Keratinocyte (primary cell): ENCODE measurements around the gene SCRT2. TPM values are rescaled to one million over a fixed set of nuclear protein-coding genes. Genes with fewer than 3 reads are reported as not detected.

ENCODE experiments used
- DNase-seq: peaks from one replicate; pipeline ENCODE4 v3.0.0-alpha.2; 2011; ENCODE audit warnings: low read depth, missing footprints, low spot score
- FAIRE-seq: peaks from 2 replicates; lab custom pipeline; 2011; peaks lifted over from hg19 to GRCh38; lab: Jason Lieb, UNC
- H2AFZ ChIP-seq: 2 replicates; pipeline ENCODE4 v1.6.0; 2012; ENCODE audit warnings: low read length, control low read depth, inconsistent platforms; ENCODE audit not compliant: control insufficient read depth
- H3K27ac ChIP-seq: 2 replicates; pipeline ENCODE4 v1.5.1; 2011; ENCODE audit warnings: low read length; ENCODE audit not compliant: control insufficient read depth, insufficient read depth
- H3K27me3 ChIP-seq: 3 replicates; pipeline ENCODE4 v1.6.0; 2011; ENCODE audit warnings: low read length; ENCODE audit not compliant: control insufficient read depth, insufficient read depth; ENCODE audit errors: extremely low read depth
- H3K36me3 ChIP-seq, 2 experiments: 2 replicates in 1 of 2; 3 replicates in 1 of 2; pipeline ENCODE4 v1.5.1; 2011; ENCODE audit warnings: low read length in 2 of 2, mild to moderate bottlenecking in 1 of 2; ENCODE audit not compliant: control insufficient read depth in 2 of 2, insufficient read depth in 2 of 2; ENCODE audit errors: extremely low read depth in 1 of 2
- H3K4me1 ChIP-seq: 3 replicates; pipeline ENCODE4 v1.5.1; 2011; ENCODE audit warnings: low read length; ENCODE audit not compliant: control insufficient read depth, insufficient read depth; ENCODE audit errors: extremely low read depth
- H3K4me2 ChIP-seq: 3 replicates; pipeline ENCODE4 v1.6.0; 2011; ENCODE audit warnings: low read depth, low read length; ENCODE audit not compliant: control insufficient read depth, insufficient read depth; ENCODE audit errors: extremely low read depth
- H3K4me3 ChIP-seq, 3 experiments: fragments of 200-600 bp in 1 of 3; sonication (generic) in 1 of 3; 2 replicates in 2 of 3; 3 replicates in 1 of 3; pipeline ENCODE4 v1.5.1; 2011 to 2016; ENCODE audit warnings: low read length in 3 of 3, mild to moderate bottlenecking in 3 of 3, control low read depth in 2 of 3, inconsistent platforms in 1 of 3, low read depth in 1 of 3, mixed read lengths in 1 of 3, mixed run types in 1 of 3, moderate library complexity in 1 of 3; ENCODE audit not compliant: control insufficient read depth in 2 of 3, insufficient read depth in 2 of 3; ENCODE audit errors: extremely low read depth in 1 of 3
- H3K79me2 ChIP-seq: 2 replicates; pipeline ENCODE4 v1.6.0; 2012; ENCODE audit warnings: low read length; ENCODE audit not compliant: control insufficient read depth, insufficient read depth
- H3K9ac ChIP-seq: 3 replicates; pipeline ENCODE4 v1.6.0; 2011; ENCODE audit warnings: low read length; ENCODE audit not compliant: control insufficient read depth, insufficient read depth; ENCODE audit errors: extremely low read depth
- H3K9me1 ChIP-seq: 3 replicates; pipeline ENCODE4 v1.6.0; 2011; ENCODE audit warnings: low read length; ENCODE audit not compliant: control insufficient read depth, insufficient read depth; ENCODE audit errors: extremely low read depth
- H3K9me3 ChIP-seq: 2 replicates; pipeline ENCODE4 v1.5.1; 2012; ENCODE audit warnings: low read depth, low read length; ENCODE audit not compliant: control insufficient read depth
- H4K20me1 ChIP-seq: 3 replicates; pipeline ENCODE4 v1.6.0; 2011; ENCODE audit warnings: low read length; ENCODE audit not compliant: control insufficient read depth, insufficient read depth; ENCODE audit errors: extremely low read depth
- EZH2 ChIP-seq: IDR thresholded peaks from one replicate; pipeline ENCODE4 v1.6.1; 2012; ENCODE audit warnings: inconsistent platforms, mild to moderate bottlenecking, low read length, moderate library complexity
- dilution Hi-C: fragments of 300-500 bp; cut with MboI; formaldehyde crosslinking; loops from one replicate; pipeline ENCODE4 v1.7.0; 2020; ENCODE audit warnings: low sequenced_read_pairs; ENCODE audit not compliant: extremely low pct_ligation_motif_present
- polyA plus RNA-seq, 5 experiments: library from polyadenylated mRNA; depleted of rRNA in 3 of 5; stranded (reverse) in 3 of 5; stranded (forward) in 1 of 5; unstranded in 1 of 5; fragments of >200 nt; gene quantifications; 1 replicate in 1 of 5; 2 replicates in 3 of 5; 3 replicates in 1 of 5; pipeline versions ENCODE4 v1.2.1 to v1.2.3, GENCODE V29; 2011 to 2012; ENCODE audit warnings: missing spikeins in 2 of 5, low read depth in 1 of 5, low replicate concordance in 1 of 5
- TF ChIP-seq, protein P1 (sequence below), 3 experiments: IDR thresholded peaks in 1 of 3; conservative IDR thresholded peaks in 1 of 3; optimal IDR thresholded peaks in 1 of 3; 2 replicates in 2 of 3; 3 replicates in 1 of 3; pipeline versions ENCODE3 to v1.5.1; 2011; ENCODE audit warnings: low read length in 3 of 3, mild to moderate bottlenecking in 3 of 3, moderate library complexity in 2 of 3, control low read depth in 1 of 3, inconsistent platforms in 1 of 3; ENCODE audit not compliant: insufficient read depth in 2 of 3; ENCODE audit errors: extremely low read depth in 1 of 3

The SCRT2 gene
- polyA plus RNA-seq, 1 donor (not counting 4 experiments of a cell fraction or from before 2014, with no cell fraction given), result not detected

DNA sequence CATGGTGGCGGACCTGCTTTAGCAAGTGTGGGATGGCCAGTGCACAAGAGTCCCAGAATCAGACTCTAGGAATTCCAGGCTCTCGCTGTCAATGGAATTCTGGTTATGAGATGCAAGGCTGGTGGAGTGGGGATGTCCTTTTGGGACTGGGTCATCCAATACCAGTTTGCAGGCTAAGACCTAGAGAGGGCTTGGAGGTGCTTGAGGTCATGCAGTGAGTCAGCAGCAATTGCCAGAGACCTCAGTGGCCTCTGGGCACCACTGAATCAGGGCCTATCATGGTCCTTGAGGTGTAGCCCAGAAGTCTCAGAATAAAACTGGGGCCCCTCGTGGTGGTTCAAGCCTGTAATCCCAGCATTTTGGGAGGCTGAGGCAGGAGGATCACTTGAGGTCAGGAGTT, 1.4 kb upstream of the SCRT2 start:
- Histone ChIP-seq H3K9ac (no peak overlapping the region), H3K4me2 (no peak overlapping the region), H3K79me2 (no peaks in the 10 kb centered on the region), H4K20me1 (no peaks in the 10 kb centered on the region), H3K36me3 (no peaks in the 10 kb centered on the region), H3K4me3 (no peak overlapping the region), H3K27ac (no peak overlapping the region), H3K27me3 (peaks cover 62% of the 10 kb centered on the region), H3K9me3 (no peaks in the 10 kb centered on the region), H2AFZ (no peak overlapping the region), H3K9me1 (no peaks in the 10 kb centered on the region), H3K4me1 (no peaks in the 10 kb centered on the region)
- TF ChIP-seq, protein P1, sequence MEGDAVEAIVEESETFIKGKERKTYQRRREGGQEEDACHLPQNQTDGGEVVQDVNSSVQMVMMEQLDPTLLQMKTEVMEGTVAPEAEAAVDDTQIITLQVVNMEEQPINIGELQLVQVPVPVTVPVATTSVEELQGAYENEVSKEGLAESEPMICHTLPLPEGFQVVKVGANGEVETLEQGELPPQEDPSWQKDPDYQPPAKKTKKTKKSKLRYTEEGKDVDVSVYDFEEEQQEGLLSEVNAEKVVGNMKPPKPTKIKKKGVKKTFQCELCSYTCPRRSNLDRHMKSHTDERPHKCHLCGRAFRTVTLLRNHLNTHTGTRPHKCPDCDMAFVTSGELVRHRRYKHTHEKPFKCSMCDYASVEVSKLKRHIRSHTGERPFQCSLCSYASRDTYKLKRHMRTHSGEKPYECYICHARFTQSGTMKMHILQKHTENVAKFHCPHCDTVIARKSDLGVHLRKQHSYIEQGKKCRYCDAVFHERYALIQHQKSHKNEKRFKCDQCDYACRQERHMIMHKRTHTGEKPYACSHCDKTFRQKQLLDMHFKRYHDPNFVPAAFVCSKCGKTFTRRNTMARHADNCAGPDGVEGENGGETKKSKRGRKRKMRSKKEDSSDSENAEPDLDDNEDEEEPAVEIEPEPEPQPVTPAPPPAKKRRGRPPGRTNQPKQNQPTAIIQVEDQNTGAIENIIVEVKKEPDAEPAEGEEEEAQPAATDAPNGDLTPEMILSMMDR (optimal IDR thresholded peaks at IDR 0.05 in 1 of 3, IDR thresholded peaks at IDR 0.05 in 1 of 3, conservative IDR thresholded peaks at IDR 0.05 in 1 of 3; ENCODE audit: extremely low read depth in 1 of 3, insufficient read depth in 2 of 3, low read length in 3 of 3), result no peak
- TF ChIP-seq EZH2, result no peak
- FAIRE-seq (no peak), DNase-seq (no peak)
- dilution Hi-C loops, result no loop called here

DNA sequence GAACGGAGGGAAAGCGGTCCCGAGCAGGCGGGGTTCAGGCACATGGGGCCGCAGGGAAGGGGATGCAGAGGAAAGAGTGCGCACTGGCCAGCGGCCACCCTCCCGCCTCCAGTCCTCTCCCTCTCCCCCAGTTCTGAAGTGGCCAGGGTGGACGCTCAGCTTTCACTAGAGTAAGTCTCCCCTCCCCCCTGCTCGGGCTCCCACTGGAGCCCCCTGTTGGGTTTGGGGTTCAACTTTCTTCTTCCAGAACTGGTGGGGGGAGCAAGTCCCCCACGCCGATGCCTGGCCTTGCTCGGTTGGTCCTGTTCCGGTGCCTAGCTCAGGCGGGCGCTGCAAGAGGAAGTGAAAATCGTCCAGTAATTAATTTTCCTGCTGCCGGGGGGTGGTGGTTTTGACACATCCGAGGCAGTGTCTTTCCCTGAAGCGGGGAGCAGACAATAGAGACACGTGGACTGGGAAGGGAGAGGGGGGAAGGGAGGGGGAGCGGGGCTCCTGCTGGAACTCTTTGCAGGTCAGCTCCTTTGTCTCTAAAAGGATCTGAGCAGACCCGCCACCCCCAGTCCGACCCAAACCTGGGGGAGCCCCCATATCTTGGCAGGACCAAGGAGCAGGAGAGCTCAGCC, 824 bp upstream of the SCRT2 start:
- dilution Hi-C loops, result no loop called here
- H3K4me1 ChIP-seq, result no peaks in the 10 kb centered on the region
- FAIRE-seq (no peak), DNase-seq (no peak)
- peaks cover 66% of the 10 kb centered on the region for H3K27me3 ChIP-seq
- H4K20me1 ChIP-seq, result no peaks in the 10 kb centered on the region
- no peak overlapping the region for H2AFZ ChIP-seq
- H3K9me1 ChIP-seq, result no peaks in the 10 kb centered on the region
- no peaks in the 10 kb centered on the region for H3K79me2 ChIP-seq
- no peak overlapping the region for H3K9ac ChIP-seq
- H3K36me3 ChIP-seq, result no peaks in the 10 kb centered on the region
- no peak overlapping the region for H3K4me3 ChIP-seq
- TF ChIP-seq, protein P1 (optimal IDR thresholded peaks at IDR 0.05 in 1 of 3, IDR thresholded peaks at IDR 0.05 in 1 of 3, conservative IDR thresholded peaks at IDR 0.05 in 1 of 3; ENCODE audit: extremely low read depth in 1 of 3, insufficient read depth in 2 of 3, low read length in 3 of 3), result no peak
- TF ChIP-seq EZH2, result no peak
- H3K27ac ChIP-seq, result no peak overlapping the region
- H3K9me3 ChIP-seq, result no peaks in the 10 kb centered on the region
- H3K4me2 ChIP-seq, result no peak overlapping the region
